Activated CD8-positive, alpha-beta T cell treated with anti-CD3 and anti-CD28 coated beads for 36 hours (primary cell): Measurements from ENCODE around the gene SLC9C2. TPM values are rescaled to one million over a fixed set of nuclear protein-coding genes. Genes with fewer than 3 reads are reported as not detected.
A peak's percentile ranks its signal among the peaks of the same experiment; 100 is the strongest.
"Not testable (repeated sequence)": the region's sequence is repeated elsewhere in the genome, so short reads cannot be mapped to it uniquely, and the experiment has no call there.

ENCODE experiments used
- ATAC-seq: fragments of 200-7000 bp; cut with Tn5 transposase; one replicate; pipeline ENCODE4 v1.10.0; 2021; ENCODE audit warnings: mild to moderate bottlenecking, moderate library complexity
- CTCF ChIA-PET: fragments of 350-600 bp; sonication (Branson Sonifier 250); formaldehyde crosslinking; loops from one replicate; lab custom pipeline; 2021; ENCODE audit warnings: antibody characterized with exemption; lab: Charles Lee
- POLR2A ChIA-PET: fragments of 350-600 bp; sonication (Branson Sonifier 250); formaldehyde crosslinking; loops from one replicate; lab custom pipeline; 2021; ENCODE audit warnings: antibody characterized with exemption; lab: Charles Lee
- DNase-seq: peaks from one replicate; pipeline ENCODE4 v3.0.0-alpha.2; 2020
- H3K27ac Mint-ChIP-seq: one replicate; pipeline ENCODE4 v1.8.0; 2021; ENCODE audit warnings: mild to moderate bottlenecking, mixed read lengths
- H3K27me3 Mint-ChIP-seq: one replicate; pipeline ENCODE4 v1.8.0; 2021; ENCODE audit warnings: mixed read lengths
- H3K36me3 Mint-ChIP-seq: one replicate; pipeline ENCODE4 v1.8.0; 2021; ENCODE audit warnings: low read depth, mixed read lengths
- H3K4me1 Mint-ChIP-seq: one replicate; pipeline ENCODE4 v1.8.0; 2021; ENCODE audit warnings: low read depth, mixed read lengths
- H3K4me3 Mint-ChIP-seq: one replicate; pipeline ENCODE4 v1.8.0; 2021; ENCODE audit warnings: mild to moderate bottlenecking, moderate library complexity, mixed read lengths
- H3K9me3 Mint-ChIP-seq: one replicate; pipeline ENCODE4 v1.8.0; 2021; ENCODE audit warnings: mixed read lengths
- CTCF ChIP-seq: fragments of 200-600 bp; IDR thresholded peaks from one replicate; pipeline ENCODE4 v1.8.0; 2022; ENCODE audit warnings: antibody characterized with exemption, mild to moderate bottlenecking
- intact Hi-C: fragments of 100-400 bp; cut with micrococcal nuclease; formaldehyde crosslinking; loops from one replicate; pipeline ENCODE4 v1.10.0; 2022
- total RNA-seq, 2 experiments: library from RNA; stranded (reverse); gene quantifications; one replicate each; pipeline ENCODE4 v1.2.3, GENCODE V29; 2021

SLC9C2 gene
- total RNA-seq, result not detected

GRCh38 chr1:173603056-173603591 is at the start of gene SLC9C2:
SLC9C2 (minus strand) TSS chr1:173603072; CDS start chr1:173601776, 1,296 bp downstream.
- ChIA-PET CTCF (no interaction called here), POLR2A (no interaction called here)
- no peak within 1 kb of the TSS for H3K4me3 Mint-ChIP-seq
- no peak for ATAC-seq
- no peak for TF ChIP-seq CTCF
- no peaks in the 10 kb centered on the region for H3K9me3 Mint-ChIP-seq
- H3K36me3 Mint-ChIP-seq, result no peaks in the 10 kb centered on the region
- DNase-seq, result no peak
- H3K27ac Mint-ChIP-seq, result no peak within 1 kb of the TSS
- intact Hi-C loops, result no loop called here
- H3K4me1 Mint-ChIP-seq, result peaks cover 9% of the 10 kb centered on the region
- no peaks in the 10 kb centered on the region for H3K27me3 Mint-ChIP-seq

GRCh38 chr1:173648880-173649605 is 46.2 kb upstream of the SLC9C2 start:
- CTCF ChIA-PET, result no interaction called here
- H3K4me3 Mint-ChIP-seq, result no peak overlapping the region
- no peak for TF ChIP-seq CTCF
- H3K27ac Mint-ChIP-seq, result no peak overlapping the region
- H3K9me3 Mint-ChIP-seq, result no peaks in the 10 kb centered on the region
- intact Hi-C loops, result no loop called here
- no peak for ATAC-seq
- H3K36me3 Mint-ChIP-seq, result no peaks in the 10 kb centered on the region
- DNase-seq, result no peak
- no peaks in the 10 kb centered on the region for H3K27me3 Mint-ChIP-seq
- POLR2A ChIA-PET, result no interaction called here
- no peaks in the 10 kb centered on the region for H3K4me1 Mint-ChIP-seq

GRCh38 chr1:173646656-173647055 is 43.8 kb upstream of the SLC9C2 start:
- no peaks in the 10 kb centered on the region for H3K4me1 Mint-ChIP-seq
- peaks cover 3% of the 10 kb centered on the region for H3K9me3 Mint-ChIP-seq
- no peak for TF ChIP-seq CTCF
- POLR2A ChIA-PET, result no interaction called here
- intact Hi-C loops, result no loop called here
- H3K27me3 Mint-ChIP-seq, result no peaks in the 10 kb centered on the region
- DNase-seq (no peak), ATAC-seq (no peak)
- H3K4me3 Mint-ChIP-seq, result no peak overlapping the region
- no peaks in the 10 kb centered on the region for H3K36me3 Mint-ChIP-seq
- CTCF ChIA-PET, result no interaction called here
- H3K27ac Mint-ChIP-seq, result no peak overlapping the region

GRCh38 chr1:173642450-173643139 is 39.7 kb upstream of the SLC9C2 start:
- H3K27me3 Mint-ChIP-seq, H3K36me3 Mint-ChIP-seq, ATAC-seq, H3K4me1 Mint-ChIP-seq, H3K4me3 Mint-ChIP-seq, DNase-seq, CTCF ChIA-PET, POLR2A ChIA-PET, H3K9me3 Mint-ChIP-seq, intact Hi-C loops: not testable (repeated sequence)
- H3K27ac Mint-ChIP-seq, result peak overlapping the region; percentile 23

- Mint-ChIP-seq H3K4me1 (no peaks in the 10 kb centered on the region), H3K9me3 (peaks cover 13% of the 10 kb centered on the region), H3K4me3 (no peak overlapping the region), H3K36me3 (no peaks in the 10 kb centered on the region), H3K27ac (no peak overlapping the region), H3K27me3 (no peaks in the 10 kb centered on the region)
- no peak for TF ChIP-seq CTCF
- ChIA-PET CTCF (interaction anchor here (0.9 to 1.6 kb wide), 3 partner anchors 103 to 221 kb away, joined by 3 to 4 read pairs (median 3); no protein-coding TSS in a partner anchor), POLR2A (no interaction called here)
- intact Hi-C loops, result no loop called here
- ATAC-seq (no peak), DNase-seq (no peak)
Observed at GRCh38 chr1:173639102-173639501, 36.2 kb upstream of the SLC9C2 start.
